Karpas-422 (cell line): ENCODE results near the gene CSMD2. TPM values are rescaled to one million over a fixed set of nuclear protein-coding genes. Genes with fewer than 3 reads are reported as not detected.

Source experiments
- DNase-seq: peaks from one replicate; pipeline ENCODE4 v3.0.0-alpha.2; 2015
- H2AFZ ChIP-seq: fragments of 200-600 bp; sonication (generic); 2 replicates; pipeline ENCODE4 v1.6.1; 2014; ENCODE audit warnings: antibody characterized with exemption, low read length, mixed read lengths
- H3K27ac ChIP-seq: fragments of 200-600 bp; sonication (generic); 2 replicates; pipeline ENCODE4 v1.5.1; 2014; ENCODE audit warnings: mild to moderate bottlenecking, low read length, moderate library complexity
- H3K27me3 ChIP-seq: fragments of 200-600 bp; sonication (generic); 2 replicates; pipeline ENCODE4 v1.6.1; 2014; ENCODE audit warnings: low read length, mixed read lengths
- H3K36me3 ChIP-seq: fragments of 200-600 bp; sonication (generic); 2 replicates; pipeline ENCODE4 v1.6.1; 2014; ENCODE audit warnings: low read length, mixed read lengths; ENCODE audit not compliant: insufficient read depth
- H3K4me1 ChIP-seq: fragments of 200-600 bp; sonication (generic); 2 replicates; pipeline ENCODE4 v1.6.1; 2014; ENCODE audit warnings: mild to moderate bottlenecking, low read length, mixed read lengths
- H3K4me2 ChIP-seq: fragments of 200-600 bp; sonication (generic); 2 replicates; pipeline ENCODE4 v1.6.1; 2014; ENCODE audit warnings: low read length, low read depth, mild to moderate bottlenecking; ENCODE audit not compliant: poor library complexity, severe bottlenecking
- H3K4me3 ChIP-seq: fragments of 200-600 bp; sonication (generic); 2 replicates; pipeline ENCODE4 v1.5.1; 2014; ENCODE audit warnings: mild to moderate bottlenecking, antibody characterized with exemption, low read length, mixed read lengths
- H3K79me2 ChIP-seq: fragments of 200-600 bp; sonication (generic); 2 replicates; pipeline ENCODE4 v1.6.1; 2014; ENCODE audit warnings: mild to moderate bottlenecking, low read length, mixed read lengths
- H3K9ac ChIP-seq: fragments of 200-600 bp; sonication (generic); 2 replicates; pipeline ENCODE4 v1.6.0; 2014; ENCODE audit warnings: low read length
- H3K9me2 ChIP-seq: fragments of 200-600 bp; sonication (generic), shearing (Covaris generic); replicated peaks from 2 replicates; pipeline ENCODE4 v1.6.0; 2014; ENCODE audit warnings: mild to moderate bottlenecking, low read length, moderate library complexity; ENCODE audit not compliant: insufficient read depth
- H3K9me3 ChIP-seq: fragments of 300-700, 200-600 bp; sonication (generic); 2 replicates; pipeline ENCODE4 v1.6.1; 2014; ENCODE audit warnings: low read length, mixed read lengths
- H4K20me1 ChIP-seq: fragments of 200-600 bp; sonication (generic); 2 replicates; pipeline ENCODE4 v1.6.1; 2014; ENCODE audit warnings: mild to moderate bottlenecking, antibody characterized with exemption, low read length, low read depth; ENCODE audit not compliant: insufficient read depth
- total RNA-seq: library from RNA; depleted of rRNA; stranded (reverse); fragments of >200 nt; shearing (Covaris generic); gene quantifications from 2 replicates; pipeline ENCODE4 v1.2.3, GENCODE V29; 2014; ENCODE audit warnings: low replicate concordance

The CSMD2 gene
- total RNA-seq, 1 experiment from 2014 or later, result 0.19 TPM

DNA sequence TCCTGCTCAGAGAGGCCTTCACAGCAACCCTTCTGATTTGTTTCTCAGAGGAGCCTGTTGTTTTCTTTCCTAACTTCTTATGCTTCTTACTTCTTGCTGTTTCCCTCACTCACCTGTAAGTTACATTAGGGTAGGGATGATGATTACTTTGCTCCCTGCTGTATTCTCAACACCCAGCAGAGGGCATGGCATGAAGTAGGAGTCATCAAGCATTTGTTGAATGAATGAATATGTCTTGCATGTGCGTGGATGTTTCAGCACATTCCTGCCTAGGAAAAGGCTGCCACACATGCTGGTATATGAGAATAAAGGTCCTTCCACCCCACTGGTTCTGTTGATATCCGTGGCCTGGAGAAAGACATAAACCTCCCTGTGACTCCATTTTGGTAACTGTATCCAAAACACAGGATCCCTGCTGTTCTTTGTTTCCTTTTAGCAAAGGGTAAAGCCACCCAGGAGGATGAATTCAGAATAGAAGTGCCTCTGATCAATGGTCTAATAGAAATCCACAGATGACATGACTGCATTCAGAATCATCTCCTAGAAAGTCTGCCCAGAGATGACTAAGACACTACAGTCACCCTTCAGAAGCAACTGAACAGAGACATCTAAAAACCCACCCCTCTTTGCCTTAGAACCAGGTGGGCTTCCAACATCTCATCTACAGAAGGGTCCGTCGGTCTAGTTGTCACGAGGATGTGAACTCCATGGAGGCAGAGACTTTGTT lies 523.8 kb downstream of the CSMD2 start:
- Histone ChIP-seq H3K9ac (no peak overlapping the region), H3K9me2 (no peaks in the 10 kb centered on the region), H4K20me1 (no peaks in the 10 kb centered on the region)

DNA sequence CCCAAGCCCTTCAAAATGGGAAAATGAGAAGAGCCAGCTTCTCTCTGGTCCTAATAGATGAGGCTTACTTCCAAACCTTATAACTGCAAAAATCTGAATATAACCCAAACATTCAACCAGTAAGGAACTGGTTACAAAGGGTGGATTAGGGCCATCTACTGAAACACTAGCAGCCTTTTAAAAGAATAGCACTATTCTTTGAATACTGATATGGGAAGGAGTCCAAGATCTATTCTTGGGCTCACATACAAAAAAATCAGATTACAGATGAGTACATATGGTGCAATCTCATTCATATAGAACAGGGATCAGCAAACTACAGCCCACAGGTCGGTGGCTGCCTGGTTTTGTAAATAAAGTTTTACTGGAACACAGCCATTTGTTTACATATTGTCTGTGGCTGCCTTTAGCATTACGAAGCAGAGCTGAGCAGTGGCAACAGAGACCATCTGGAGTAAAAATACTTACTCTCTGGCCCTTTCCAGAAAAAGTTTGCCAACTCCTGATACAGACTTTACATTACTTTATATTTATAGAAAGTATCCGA lies 524.8 kb downstream of the CSMD2 start:
- H3K4me1 ChIP-seq, result no peaks in the 10 kb centered on the region
- DNase-seq, result no peak
- H3K9me2 ChIP-seq, result no peaks in the 10 kb centered on the region
- no peaks in the 10 kb centered on the region for H3K27me3 ChIP-seq
- no peaks in the 10 kb centered on the region for H3K79me2 ChIP-seq
- no peaks in the 10 kb centered on the region for H3K36me3 ChIP-seq
- H3K9me3 ChIP-seq, result no peaks in the 10 kb centered on the region
- H3K4me3 ChIP-seq, result no peak overlapping the region
- no peaks in the 10 kb centered on the region for H4K20me1 ChIP-seq
- H3K27ac ChIP-seq, result no peak overlapping the region
- H3K9ac ChIP-seq, result no peak overlapping the region
- H3K4me2 ChIP-seq, result no peak overlapping the region
- no peak overlapping the region for H2AFZ ChIP-seq

More for the DNA sequence above, 523.8 kb downstream of the CSMD2 start:
- Histone ChIP-seq H3K27ac (no peak overlapping the region), H3K4me3 (no peak overlapping the region), H3K79me2 (no peaks in the 10 kb centered on the region), H3K36me3 (no peaks in the 10 kb centered on the region), H3K27me3 (no peaks in the 10 kb centered on the region), H2AFZ (no peak overlapping the region), H3K4me1 (no peaks in the 10 kb centered on the region), H3K9me3 (no peaks in the 10 kb centered on the region), H3K4me2 (no peak overlapping the region)
- peak; percentile 76 for DNase-seq

DNA sequence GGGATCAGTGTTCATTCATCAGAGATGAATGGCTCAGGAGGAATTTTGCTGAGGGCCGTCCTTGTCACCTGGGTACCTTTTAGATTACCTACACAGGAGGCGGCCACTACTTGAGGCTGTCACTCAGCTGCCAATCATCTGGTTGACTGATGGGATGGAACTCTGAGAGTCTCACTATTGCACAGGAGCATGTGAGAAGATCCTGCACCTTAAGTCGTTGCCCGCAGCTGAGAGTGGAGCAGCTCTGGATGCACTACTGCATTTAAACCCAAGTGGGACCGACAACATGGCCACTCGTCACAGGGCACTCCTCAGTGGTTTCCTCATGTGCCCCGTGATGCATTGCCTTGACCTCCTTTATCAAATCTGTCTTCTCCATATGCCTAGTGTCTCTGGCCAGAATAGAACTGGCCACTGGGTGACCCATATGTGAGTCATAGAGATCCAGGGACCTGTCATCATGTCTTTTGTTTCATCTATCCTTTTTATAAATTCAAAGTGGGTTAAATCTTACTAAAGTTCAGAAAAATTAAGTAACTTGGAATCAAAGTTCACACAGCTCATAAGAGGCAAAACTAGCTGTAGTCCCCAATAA lies 527.1 kb downstream of the CSMD2 start:
- H3K4me3 ChIP-seq, result no peak overlapping the region
- H3K9ac ChIP-seq, result no peak overlapping the region
- no peaks in the 10 kb centered on the region for H3K9me2 ChIP-seq
- no peak overlapping the region for H3K4me2 ChIP-seq
- no peak overlapping the region for H3K27ac ChIP-seq
- no peaks in the 10 kb centered on the region for H4K20me1 ChIP-seq
- DNase-seq, result no peak
- no peaks in the 10 kb centered on the region for H3K36me3 ChIP-seq
- H3K9me3 ChIP-seq, result no peaks in the 10 kb centered on the region
- no peaks in the 10 kb centered on the region for H3K79me2 ChIP-seq
- no peaks in the 10 kb centered on the region for H3K4me1 ChIP-seq
- no peak overlapping the region for H2AFZ ChIP-seq
- no peaks in the 10 kb centered on the region for H3K27me3 ChIP-seq

DNA sequence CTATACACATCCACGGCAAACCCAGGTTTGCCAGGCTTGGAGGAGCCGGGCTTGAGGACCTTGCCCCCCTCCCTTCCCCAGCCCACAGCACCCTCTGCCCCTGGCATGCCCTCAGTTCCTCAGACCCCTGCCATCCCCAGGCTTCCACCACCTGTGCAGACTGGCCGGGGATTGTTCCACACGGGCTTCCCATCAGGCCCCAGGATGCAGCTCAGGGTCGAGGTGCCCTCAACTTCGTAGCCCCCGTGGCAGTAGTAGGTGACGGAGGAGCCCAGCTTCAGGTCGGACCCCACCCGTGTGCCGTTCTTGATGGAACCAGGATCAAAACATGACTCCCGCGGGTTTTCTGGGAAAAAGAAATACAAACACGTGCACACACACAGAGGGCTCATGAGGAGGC lies 528.8 kb downstream of the CSMD2 start:
- Histone ChIP-seq H3K9me3 (no peaks in the 10 kb centered on the region), H3K9ac (no peak overlapping the region), H3K79me2 (no peaks in the 10 kb centered on the region), H2AFZ (no peak overlapping the region), H4K20me1 (no peaks in the 10 kb centered on the region), H3K36me3 (no peaks in the 10 kb centered on the region), H3K4me1 (no peaks in the 10 kb centered on the region), H3K4me3 (no peak overlapping the region), H3K4me2 (no peak overlapping the region), H3K27ac (no peak overlapping the region), H3K27me3 (no peaks in the 10 kb centered on the region), H3K9me2 (no peaks in the 10 kb centered on the region)
- DNase-seq, result no peak

DNA sequence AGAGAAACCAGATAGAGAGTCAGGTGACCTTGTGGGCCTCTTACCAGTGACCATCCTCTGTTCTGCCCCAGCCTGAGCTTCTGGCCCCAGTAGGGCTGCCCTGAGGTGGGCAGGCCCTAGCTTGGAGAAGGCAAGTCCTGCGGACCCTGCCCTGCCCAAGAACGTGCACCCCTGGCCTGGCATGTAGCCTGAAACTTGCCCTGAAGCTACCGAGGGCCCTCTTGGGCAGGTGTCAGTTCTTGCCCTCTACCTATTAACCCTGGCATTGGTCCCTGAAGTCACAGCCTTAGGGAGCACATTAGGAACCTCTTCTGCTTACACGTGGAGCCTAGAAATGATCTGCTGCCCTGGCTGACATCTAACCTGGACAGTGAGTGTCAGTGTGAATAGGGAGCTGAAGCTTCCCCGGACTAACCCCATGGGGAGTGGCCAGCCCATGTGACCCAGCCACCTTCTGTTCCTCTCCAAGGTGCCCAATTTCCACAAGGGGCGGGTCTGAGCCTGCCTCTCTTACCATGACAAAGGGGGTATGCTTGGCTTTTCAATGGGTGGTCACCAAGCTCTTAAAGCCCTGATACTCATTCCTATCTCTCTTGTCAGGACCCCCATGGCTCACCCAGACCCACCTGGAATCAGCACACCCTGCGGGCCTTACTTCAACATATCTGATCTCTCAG lies 529.6 kb downstream of the CSMD2 start:
- Histone ChIP-seq H2AFZ (no peak overlapping the region), H3K4me2 (no peak overlapping the region), H3K9ac (no peak overlapping the region), H3K4me3 (no peak overlapping the region), H4K20me1 (no peaks in the 10 kb centered on the region), H3K9me3 (no peaks in the 10 kb centered on the region), H3K79me2 (no peaks in the 10 kb centered on the region), H3K27ac (no peak overlapping the region), H3K9me2 (no peaks in the 10 kb centered on the region), H3K4me1 (no peaks in the 10 kb centered on the region), H3K36me3 (no peaks in the 10 kb centered on the region), H3K27me3 (no peaks in the 10 kb centered on the region)
- DNase-seq, result no peak

DNA sequence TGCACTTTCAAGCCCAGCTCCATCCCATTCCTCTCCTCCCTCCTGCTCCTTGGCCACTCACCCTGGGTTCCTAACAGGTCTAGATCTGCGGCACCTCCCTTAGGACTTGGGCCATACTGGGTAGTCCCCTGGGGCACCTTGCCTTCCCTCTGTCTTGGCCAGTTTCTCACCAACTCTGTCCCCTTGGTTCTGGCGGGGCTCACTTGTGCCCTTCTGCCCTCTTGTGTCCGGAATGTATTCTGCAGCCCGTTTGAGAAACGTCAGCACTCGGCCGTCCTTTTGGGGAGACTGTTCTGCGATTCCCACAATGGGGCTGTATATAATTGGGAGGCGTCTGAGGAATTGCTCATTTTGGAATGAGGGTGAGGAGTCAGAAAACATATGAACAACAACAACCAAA lies 530.2 kb downstream of the CSMD2 start:
- H3K79me2 ChIP-seq, result no peaks in the 10 kb centered on the region
- no peaks in the 10 kb centered on the region for H3K9me2 ChIP-seq
- H3K27me3 ChIP-seq, result no peaks in the 10 kb centered on the region
- H3K27ac ChIP-seq, result no peak overlapping the region
- no peaks in the 10 kb centered on the region for H3K36me3 ChIP-seq
- H2AFZ ChIP-seq, result no peak overlapping the region
- H4K20me1 ChIP-seq, result no peaks in the 10 kb centered on the region
- peak; percentile 83 for DNase-seq
- H3K4me3 ChIP-seq, result no peak overlapping the region
- no peak overlapping the region for H3K4me2 ChIP-seq
- no peaks in the 10 kb centered on the region for H3K4me1 ChIP-seq
- H3K9me3 ChIP-seq, result no peaks in the 10 kb centered on the region
- no peak overlapping the region for H3K9ac ChIP-seq

DNA sequence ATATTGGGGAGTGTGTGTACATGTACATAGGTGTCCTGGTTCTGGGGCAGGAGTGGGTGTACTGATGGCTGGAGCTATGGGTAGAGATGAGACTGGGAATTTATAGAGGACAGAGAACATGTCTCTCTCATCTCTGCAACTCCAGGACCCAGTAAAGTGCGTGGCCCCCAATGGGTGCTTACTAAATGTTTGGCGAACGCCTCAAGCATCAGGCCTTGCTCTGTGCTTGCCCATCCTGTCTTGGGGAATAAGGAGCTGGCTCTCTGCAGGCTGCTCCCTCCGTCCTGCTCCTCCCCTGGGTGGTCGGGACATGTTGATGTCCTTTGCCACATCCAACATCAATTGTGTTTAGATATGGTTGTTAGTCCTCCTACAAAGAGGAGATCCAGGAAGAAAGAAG lies 530.9 kb downstream of the CSMD2 start:
- Histone ChIP-seq H4K20me1 (no peaks in the 10 kb centered on the region), H2AFZ (no peak overlapping the region), H3K9me3 (no peaks in the 10 kb centered on the region), H3K9me2 (no peaks in the 10 kb centered on the region), H3K27ac (no peak overlapping the region), H3K79me2 (no peaks in the 10 kb centered on the region), H3K4me1 (no peaks in the 10 kb centered on the region), H3K27me3 (no peaks in the 10 kb centered on the region), H3K4me3 (no peak overlapping the region), H3K4me2 (no peak overlapping the region), H3K36me3 (no peaks in the 10 kb centered on the region), H3K9ac (no peak overlapping the region)
- DNase-seq, result no peak

DNA sequence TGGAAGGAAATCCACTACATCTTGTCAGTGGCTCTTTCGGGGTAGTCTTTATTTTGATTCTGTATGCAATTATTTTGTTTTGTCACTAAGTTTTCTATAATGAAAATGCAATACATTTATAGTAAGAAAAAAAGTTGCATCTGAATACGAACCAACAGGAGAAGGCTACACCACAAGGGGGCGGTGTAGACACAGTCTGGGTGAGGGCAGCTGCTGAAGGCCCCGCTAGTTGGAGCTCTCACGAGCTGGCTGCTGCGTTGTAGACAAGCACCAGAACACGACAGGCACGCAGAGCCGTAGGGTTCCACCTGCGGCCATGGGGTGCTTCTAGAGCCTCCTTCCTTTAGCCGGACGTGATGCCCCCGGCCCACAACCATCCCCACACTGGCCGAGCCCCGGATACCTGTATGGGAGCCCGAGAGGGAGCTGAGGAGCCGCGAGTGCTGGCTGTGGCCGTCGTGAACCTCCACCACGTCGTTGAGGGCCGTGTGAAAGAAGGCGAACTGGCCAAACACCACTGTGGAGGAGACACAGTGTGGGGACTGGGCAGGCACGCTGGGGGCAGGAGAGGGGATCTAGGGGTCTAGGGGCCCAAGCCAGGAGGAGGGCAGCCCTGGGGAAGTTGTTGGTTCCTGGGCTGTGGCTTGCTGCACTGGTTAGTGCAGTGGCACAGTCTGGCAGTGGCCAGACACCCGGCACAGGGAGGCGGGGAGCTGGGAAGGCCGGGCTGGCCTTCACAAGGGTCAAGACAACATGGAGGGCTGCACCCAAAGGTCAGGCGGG lies 531.8 kb downstream of the CSMD2 start:
- no peak overlapping the region for H3K4me3 ChIP-seq
- DNase-seq, result peak; percentile 96
- no peak overlapping the region for H3K27ac ChIP-seq
- H3K9me2 ChIP-seq, result no peaks in the 10 kb centered on the region
- H3K27me3 ChIP-seq, result no peaks in the 10 kb centered on the region
- no peak overlapping the region for H3K4me2 ChIP-seq
- H3K36me3 ChIP-seq, result no peaks in the 10 kb centered on the region
- no peaks in the 10 kb centered on the region for H3K9me3 ChIP-seq
- no peak overlapping the region for H2AFZ ChIP-seq
- no peaks in the 10 kb centered on the region for H4K20me1 ChIP-seq
- H3K79me2 ChIP-seq, result no peaks in the 10 kb centered on the region
- no peak overlapping the region for H3K9ac ChIP-seq
- no peaks in the 10 kb centered on the region for H3K4me1 ChIP-seq
